GM18517 (cell line): ENCODE data around the gene CBL.

ENCODE experiments used
- ATAC-seq: cut with Tn5 transposase; IDR thresholded peaks from one replicate; pipeline ENCODE4 v1.9.1; 2021; ENCODE audit warnings: mild to moderate bottlenecking, moderate library complexity; ENCODE audit not compliant: unreplicated experiment

CBL gene

GRCh38 chr11:119266063-119266462 is 59.9 kb downstream of the CBL start:
- ATAC-seq: no peak

- no peak for ATAC-seq
These were observed 60.5 kb downstream of the CBL start for GRCh38 chr11:119266517-119267255.

- ATAC-seq: no peak
These were observed 61.5 kb downstream of the CBL start for GRCh38 chr11:119267645-119268044.

GRCh38 chr11:119273721-119274120 is 67.6 kb downstream of the CBL start:
- ATAC-seq: no peak

- no peak for ATAC-seq
These were observed 71.5 kb downstream of the CBL start for GRCh38 chr11:119277660-119278059.

- no peak for ATAC-seq
These were observed 76.4 kb downstream of the CBL start for GRCh38 chr11:119282495-119282894.

GRCh38 chr11:119284344-119285157 is 78.4 kb downstream of the CBL start:
- ATAC-seq: peak; percentile 46

GRCh38 chr11:119285431-119285830 is 79.3 kb downstream of the CBL start:
- ATAC-seq: no peak

- ATAC-seq: no peak
These were observed 82.1 kb downstream of the CBL start for GRCh38 chr11:119288219-119288618.

GRCh38 chr11:119290894-119291497 is 84.9 kb downstream of the CBL start:
- no peak for ATAC-seq

- ATAC-seq: no peak
These were observed 87.3 kb downstream of the CBL start for GRCh38 chr11:119293461-119293860.

- no peak for ATAC-seq
These were observed 89.0 kb downstream of the CBL start for GRCh38 chr11:119295178-119295577.

GRCh38 chr11:119297938-119298337 is 91.8 kb downstream of the CBL start:
- no peak for ATAC-seq

- ATAC-seq: no peak
These were observed 92.6 kb downstream of the CBL start for GRCh38 chr11:119298726-119299125.

GRCh38 chr11:119299416-119299815 is 93.3 kb downstream of the CBL start:
- no peak for ATAC-seq

GRCh38 chr11:119300198-119300964 is 94.2 kb downstream of the CBL start:
- ATAC-seq: no peak

- ATAC-seq: no peak
These were observed 97.1 kb downstream of the CBL start for GRCh38 chr11:119303227-119303718.

GRCh38 chr11:119305556-119306372 is 99.6 kb downstream of the CBL start:
- ATAC-seq: no peak

GRCh38 chr11:119306373-119306890 is 100.3 kb downstream of the CBL start:
- ATAC-seq: no peak

- ATAC-seq: no peak
These were observed 101.1 kb downstream of the CBL start for GRCh38 chr11:119307219-119307618.
